T-cell (primary cell): ENCODE measurements around the gene MAP2K3. TPM values are rescaled to one million over a fixed set of nuclear protein-coding genes. Genes with fewer than 3 reads are reported as not detected.
A peak's percentile ranks its signal among the peaks of the same experiment; 100 is the strongest.

ENCODE experiments used
- ATAC-seq, 4 experiments: fragments of 200-7000 bp in 3 of 4; fragments of 150-1000 bp in 1 of 4; cut with Tn5 transposase; replicated peaks in 1 of 4; 1 replicate in 3 of 4; 2 replicates in 1 of 4; pipeline ENCODE4 v1.10.0; 2021; ENCODE audit warnings: moderate library complexity in 3 of 4, mild to moderate bottlenecking in 2 of 4, moderate number of reproducible peaks in 1 of 4
- CTCF ChIA-PET, 2 donors: fragments of 300-600 bp; sonication (Branson Sonifier 250); formaldehyde crosslinking; loops; one replicate each; lab custom pipeline; 2022; ENCODE audit warnings: antibody characterized with exemption in 2 of 2; lab: Charles Lee
- POLR2A ChIA-PET, 2 donors: fragments of 300-600 bp; sonication (Branson Sonifier 250); formaldehyde crosslinking; loops; one replicate each; lab custom pipeline; 2022; ENCODE audit warnings: antibody characterized with exemption in 2 of 2; lab: Charles Lee
- DNase-seq, 35 experiments: peaks; one replicate each; pipeline versions ENCODE4 v3.0.0 to v3.0.0-alpha.2; 2013 to 2023
- H3K27ac ChIP-seq: one replicate; pipeline ENCODE4 v1.5.1; 2013; ENCODE audit warnings: low read length
- H3K27me3 ChIP-seq, 2 experiments: replicated peaks in 1 of 2; 1 replicate in 1 of 2; 2 replicates in 1 of 2; pipeline versions ENCODE4 v1.6.1 to v1.7.0; 2013; ENCODE audit warnings: low read length in 1 of 2, mixed read lengths in 1 of 2; ENCODE audit not compliant: control insufficient read depth in 2 of 2, insufficient read depth in 2 of 2; ENCODE audit errors: extremely low read depth in 1 of 2
- H3K36me3 ChIP-seq, 2 donors: 1 replicate in 1 of 2; 2 replicates in 1 of 2; pipeline versions ENCODE4 v1.6.1 to v1.7.0; 2013; ENCODE audit warnings: low read length in 1 of 2; ENCODE audit not compliant: control insufficient read depth in 2 of 2, insufficient read depth in 1 of 2; ENCODE audit errors: extremely low read depth in 1 of 2
- H3K4me1 ChIP-seq, 2 experiments: 1 replicate in 1 of 2; 2 replicates in 1 of 2; pipeline versions ENCODE4 v1.6.1 to v1.7.0; 2013; ENCODE audit warnings: low read length in 2 of 2, mixed read lengths in 1 of 2; ENCODE audit not compliant: insufficient read depth in 2 of 2, control insufficient read depth in 1 of 2; ENCODE audit errors: extremely low read depth in 1 of 2
- H3K4me3 ChIP-seq, 2 donors: 1 replicate in 1 of 2; 2 replicates in 1 of 2; pipeline versions ENCODE4 v1.5.1 to v1.7.0; 2013; ENCODE audit warnings: mild to moderate bottlenecking in 2 of 2, low read length in 1 of 2, moderate library complexity in 1 of 2; ENCODE audit not compliant: control insufficient read depth in 1 of 2; ENCODE audit errors: extremely low read depth in 1 of 2
- H3K9me3 ChIP-seq: 2 replicates; pipeline ENCODE4 v1.7.0; 2013
- H3K27ac Mint-ChIP-seq, 2 donors: one replicate each; pipeline ENCODE4 v1.8.0; 2020 to 2021; ENCODE audit warnings: mild to moderate bottlenecking in 2 of 2, mixed read lengths in 2 of 2
- H3K27me3 Mint-ChIP-seq, 2 donors: one replicate each; pipeline ENCODE4 v1.8.0; 2021 to 2022; ENCODE audit warnings: mixed read lengths in 2 of 2
- H3K36me3 Mint-ChIP-seq: one replicate; pipeline ENCODE4 v1.8.0; 2021; ENCODE audit warnings: mixed read lengths
- H3K4me1 Mint-ChIP-seq, 3 donors: one replicate each; pipeline ENCODE4 v1.8.0; 2020 to 2022; ENCODE audit warnings: mixed read lengths in 3 of 3, mild to moderate bottlenecking in 1 of 3
- H3K4me3 Mint-ChIP-seq, 3 donors: one replicate each; pipeline ENCODE4 v1.8.0; 2020 to 2022; ENCODE audit warnings: mild to moderate bottlenecking in 3 of 3, mixed read lengths in 3 of 3, moderate library complexity in 3 of 3
- H3K9me3 Mint-ChIP-seq, 3 donors: one replicate each; pipeline ENCODE4 v1.8.0; 2020 to 2022; ENCODE audit warnings: mixed read lengths in 3 of 3
- WGBS: methylation state at CpG from one replicate; pipeline ENCODE4 v1.1.5; 2013; ENCODE audit warnings: missing lambda C conversion rate; ENCODE audit not compliant: insufficient coverage; 5-methylcytosine and 5-hydroxymethylcytosine counted together
- total RNA-seq, 35 experiments: library from RNA in 6 of 35; stranded (reverse) in 6 of 35; fragments of 120-200 nt in 1 of 35; gene quantifications; one replicate each; pipeline versions ENCODE4 v1.2.1 to v1.2.4 and lab custom pipeline; 2013 to 2026

MAP2K3 gene
- total RNA-seq, 5 donors from 2014 or later (not counting 1 experiment from before 2014, with no cell fraction given) = 36.9 to 61.3 (median 57.1) TPM

- POLR2A ChIA-PET = interaction anchor here in 1 of 2 donors (0.5 kb wide), 1 partner anchor 250 kb away, joined by 12 read pairs; no protein-coding TSS in a partner anchor
- DNase-seq (no peak), ATAC-seq (no peak)
- CTCF ChIA-PET = no interaction called here
- H3K27me3 Mint-ChIP-seq = no peaks in the 10 kb centered on the region
- H3K4me3 ChIP-seq = no peak overlapping the region
- H3K27ac Mint-ChIP-seq = no peak overlapping the region
- peaks cover 11 to 17% (median 13%) of the 10 kb centered on the region in 3 donors for H3K4me1 Mint-ChIP-seq
- H3K4me1 ChIP-seq = peaks cover 0 to 10% of the 10 kb centered on the region in 2 experiments
- WGBS = 88% methylated on average over 9 of the region's 12 CpGs
- no peaks in the 10 kb centered on the region for H3K36me3 ChIP-seq
- H3K36me3 Mint-ChIP-seq = no peaks in the 10 kb centered on the region
- no peak overlapping the region for H3K27ac ChIP-seq
- no peaks in the 10 kb centered on the region for H3K27me3 ChIP-seq
- H3K9me3 Mint-ChIP-seq = no peaks in the 10 kb centered on the region
- no peak overlapping the region for H3K4me3 Mint-ChIP-seq
- H3K9me3 ChIP-seq = no peaks in the 10 kb centered on the region
Measured at GRCh38 chr17:21262259-21262993, 22.1 kb upstream of the MAP2K3 start.

- peaks cover 4 to 19% of the 10 kb centered on the region in 2 experiments for H3K4me1 ChIP-seq
- H3K27ac ChIP-seq = no peak overlapping the region
- CTCF ChIA-PET = interaction anchor here in 1 of 2 donors (0.9 kb wide), 1 partner anchor 16 kb away, joined by 3 read pairs; no protein-coding TSS in a partner anchor
- peaks cover 13 to 20% (median 16%) of the 10 kb centered on the region in 3 donors for H3K4me1 Mint-ChIP-seq
- POLR2A ChIA-PET = no interaction called here
- no CpG with 5 or more reads among the region's 6 CpGs for WGBS
- DNase-seq (no peak), ATAC-seq (no peak)
- no peak overlapping the region for H3K4me3 ChIP-seq
- H3K27ac Mint-ChIP-seq = no peak overlapping the region
- no peaks in the 10 kb centered on the region for H3K9me3 ChIP-seq
- H3K9me3 Mint-ChIP-seq = no peaks in the 10 kb centered on the region
- no peaks in the 10 kb centered on the region for H3K27me3 ChIP-seq
- H3K4me3 Mint-ChIP-seq = no peak overlapping the region
- H3K36me3 Mint-ChIP-seq = no peaks in the 10 kb centered on the region
- no peaks in the 10 kb centered on the region for H3K36me3 ChIP-seq
- no peaks in the 10 kb centered on the region for H3K27me3 Mint-ChIP-seq
Measured at GRCh38 chr17:21263376-21263775, 21.1 kb upstream of the MAP2K3 start.

- WGBS = 86% methylated on average over 1 of the region's 7 CpGs
- H3K4me3 ChIP-seq = no peak overlapping the region
- H3K27me3 ChIP-seq = no peaks in the 10 kb centered on the region
- peak overlapping the region; percentile 66 for H3K27ac ChIP-seq
- Mint-ChIP-seq H3K4me3 (peak overlapping the region in 1 of 3 donors; percentile 43), H3K27me3 (no peaks in the 10 kb centered on the region), H3K4me1 (peaks cover 21 to 30% (median 22%) of the 10 kb centered on the region in 3 donors), H3K9me3 (no peaks in the 10 kb centered on the region), H3K36me3 (no peaks in the 10 kb centered on the region), H3K27ac (peak overlapping the region; percentile 87 to 88)
- ChIA-PET POLR2A (no interaction called here), CTCF (no interaction called here)
- peaks cover 7 to 24% of the 10 kb centered on the region in 2 experiments for H3K4me1 ChIP-seq
- H3K9me3 ChIP-seq = no peaks in the 10 kb centered on the region
- ATAC-seq (peak in 2 of 4 experiments; percentile 13 to 43), DNase-seq (no peak)
- no peaks in the 10 kb centered on the region for H3K36me3 ChIP-seq
Measured at GRCh38 chr17:21268596-21269188, 15.8 kb upstream of the MAP2K3 start.

- H3K27me3 ChIP-seq = no peaks in the 10 kb centered on the region
- no peaks in the 10 kb centered on the region for H3K36me3 ChIP-seq
- no peak for DNase-seq
- peaks cover 7 to 24% of the 10 kb centered on the region in 2 experiments for H3K4me1 ChIP-seq
- Mint-ChIP-seq H3K4me3 (no peak overlapping the region), H3K36me3 (no peaks in the 10 kb centered on the region), H3K4me1 (peaks cover 21 to 30% (median 22%) of the 10 kb centered on the region in 3 donors), H3K27me3 (no peaks in the 10 kb centered on the region), H3K27ac (peak overlapping the region; percentile 67 to 72), H3K9me3 (no peaks in the 10 kb centered on the region)
- H3K9me3 ChIP-seq = no peaks in the 10 kb centered on the region
- no peak overlapping the region for H3K27ac ChIP-seq
- ChIA-PET CTCF (no interaction called here), POLR2A (no interaction called here)
- 80% methylated on average over 1 of the region's 8 CpGs for WGBS
- H3K4me3 ChIP-seq = no peak overlapping the region
- no peak for ATAC-seq
Measured at GRCh38 chr17:21269394-21269793, 15.1 kb upstream of the MAP2K3 start.

GRCh38 chr17:21271454-21272183 is 12.9 kb upstream of the MAP2K3 start:
- CTCF ChIA-PET = no interaction called here
- Histone ChIP-seq H3K4me1 (peaks cover 10 to 40% of the 10 kb centered on the region in 2 experiments), H3K4me3 (no peak overlapping the region), H3K27ac (no peak overlapping the region), H3K27me3 (no peaks in the 10 kb centered on the region), H3K9me3 (no peaks in the 10 kb centered on the region), H3K36me3 (no peaks in the 10 kb centered on the region)
- Mint-ChIP-seq H3K36me3 (no peaks in the 10 kb centered on the region), H3K4me3 (no peak overlapping the region), H3K27ac (no peak overlapping the region), H3K9me3 (no peaks in the 10 kb centered on the region), H3K27me3 (no peaks in the 10 kb centered on the region), H3K4me1 (peaks cover 29 to 40% (median 37%) of the 10 kb centered on the region in 3 donors)
- ATAC-seq (no peak), DNase-seq (no peak)
- WGBS = 100% methylated on average over 2 of the region's 10 CpGs
- POLR2A ChIA-PET = no interaction called here

GRCh38 chr17:21272250-21272649 is 12.3 kb upstream of the MAP2K3 start:
- peaks cover 10 to 40% of the 10 kb centered on the region in 2 experiments for H3K4me1 ChIP-seq
- peaks cover 32 to 42% (median 41%) of the 10 kb centered on the region in 3 donors for H3K4me1 Mint-ChIP-seq
- no peaks in the 10 kb centered on the region for H3K9me3 Mint-ChIP-seq
- DNase-seq (no peak), ATAC-seq (no peak)
- no peaks in the 10 kb centered on the region for H3K36me3 Mint-ChIP-seq
- no peak overlapping the region for H3K4me3 ChIP-seq
- H3K27me3 Mint-ChIP-seq = no peaks in the 10 kb centered on the region
- no peaks in the 10 kb centered on the region for H3K36me3 ChIP-seq
- no peak overlapping the region for H3K4me3 Mint-ChIP-seq
- 92% methylated on average over 1 of the region's 3 CpGs for WGBS
- no peaks in the 10 kb centered on the region for H3K27me3 ChIP-seq
- no peak overlapping the region for H3K27ac ChIP-seq
- no peak overlapping the region for H3K27ac Mint-ChIP-seq
- ChIA-PET CTCF (no interaction called here), POLR2A (no interaction called here)
- H3K9me3 ChIP-seq = no peaks in the 10 kb centered on the region
